GM19467 (cell line): ENCODE data around the gene ADRM1.

ENCODE experiments used
- ATAC-seq: cut with Tn5 transposase; IDR thresholded peaks from one replicate; pipeline ENCODE4 v1.9.1; 2021; ENCODE audit warnings: mild to moderate bottlenecking, moderate library complexity; ENCODE audit not compliant: unreplicated experiment

Gene ADRM1

GRCh38 chr20:62321975-62322374, 19.2 kb downstream of the ADRM1 start:
- no peak for ATAC-seq

GRCh38 chr20:62322492-62323041, 19.8 kb downstream of the ADRM1 start:
- no peak for ATAC-seq

- ATAC-seq: no peak
Measured at GRCh38 chr20:62323146-62323979, 20.6 kb downstream of the ADRM1 start.

- no peak for ATAC-seq
Measured at GRCh38 chr20:62323980-62324906, 21.4 kb downstream of the ADRM1 start.

GRCh38 chr20:62325172-62325905, 22.5 kb downstream of the ADRM1 start:
- ATAC-seq: no peak

GRCh38 chr20:62326559-62326958, 23.8 kb downstream of the ADRM1 start:
- ATAC-seq: no peak

GRCh38 chr20:62326959-62327725, 24.3 kb downstream of the ADRM1 start:
- no peak for ATAC-seq

- ATAC-seq: no peak
Measured at GRCh38 chr20:62327726-62328495, 25.1 kb downstream of the ADRM1 start.

GRCh38 chr20:62328684-62329388, 26.0 kb downstream of the ADRM1 start:
- ATAC-seq: no peak

- ATAC-seq: no peak
Measured at GRCh38 chr20:62329389-62330377, 26.9 kb downstream of the ADRM1 start.

- no peak for ATAC-seq
Measured at GRCh38 chr20:62330576-62331317, 27.9 kb downstream of the ADRM1 start.

- ATAC-seq: no peak
Measured at GRCh38 chr20:62331347-62331746, 28.6 kb downstream of the ADRM1 start.

GRCh38 chr20:62332421-62332820, 29.6 kb downstream of the ADRM1 start:
- no peak for ATAC-seq

- ATAC-seq: no peak
Measured at GRCh38 chr20:62332989-62333819, 30.4 kb downstream of the ADRM1 start.

- no peak for ATAC-seq
Measured at GRCh38 chr20:62333820-62334595, 31.2 kb downstream of the ADRM1 start.
